GM21529 (cell line): Measurements from ENCODE around the gene XPO1.
"Not testable (repeated sequence)": the region's sequence is repeated elsewhere in the genome, so short reads cannot be mapped to it uniquely, and the experiment has no call there.

Source experiments
- ATAC-seq: cut with Tn5 transposase; IDR thresholded peaks from one replicate; pipeline ENCODE4 v1.9.1; 2021; ENCODE audit not compliant: unreplicated experiment

XPO1 gene, protein sequence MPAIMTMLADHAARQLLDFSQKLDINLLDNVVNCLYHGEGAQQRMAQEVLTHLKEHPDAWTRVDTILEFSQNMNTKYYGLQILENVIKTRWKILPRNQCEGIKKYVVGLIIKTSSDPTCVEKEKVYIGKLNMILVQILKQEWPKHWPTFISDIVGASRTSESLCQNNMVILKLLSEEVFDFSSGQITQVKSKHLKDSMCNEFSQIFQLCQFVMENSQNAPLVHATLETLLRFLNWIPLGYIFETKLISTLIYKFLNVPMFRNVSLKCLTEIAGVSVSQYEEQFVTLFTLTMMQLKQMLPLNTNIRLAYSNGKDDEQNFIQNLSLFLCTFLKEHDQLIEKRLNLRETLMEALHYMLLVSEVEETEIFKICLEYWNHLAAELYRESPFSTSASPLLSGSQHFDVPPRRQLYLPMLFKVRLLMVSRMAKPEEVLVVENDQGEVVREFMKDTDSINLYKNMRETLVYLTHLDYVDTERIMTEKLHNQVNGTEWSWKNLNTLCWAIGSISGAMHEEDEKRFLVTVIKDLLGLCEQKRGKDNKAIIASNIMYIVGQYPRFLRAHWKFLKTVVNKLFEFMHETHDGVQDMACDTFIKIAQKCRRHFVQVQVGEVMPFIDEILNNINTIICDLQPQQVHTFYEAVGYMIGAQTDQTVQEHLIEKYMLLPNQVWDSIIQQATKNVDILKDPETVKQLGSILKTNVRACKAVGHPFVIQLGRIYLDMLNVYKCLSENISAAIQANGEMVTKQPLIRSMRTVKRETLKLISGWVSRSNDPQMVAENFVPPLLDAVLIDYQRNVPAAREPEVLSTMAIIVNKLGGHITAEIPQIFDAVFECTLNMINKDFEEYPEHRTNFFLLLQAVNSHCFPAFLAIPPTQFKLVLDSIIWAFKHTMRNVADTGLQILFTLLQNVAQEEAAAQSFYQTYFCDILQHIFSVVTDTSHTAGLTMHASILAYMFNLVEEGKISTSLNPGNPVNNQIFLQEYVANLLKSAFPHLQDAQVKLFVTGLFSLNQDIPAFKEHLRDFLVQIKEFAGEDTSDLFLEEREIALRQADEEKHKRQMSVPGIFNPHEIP (N-terminal part only)

DNA sequence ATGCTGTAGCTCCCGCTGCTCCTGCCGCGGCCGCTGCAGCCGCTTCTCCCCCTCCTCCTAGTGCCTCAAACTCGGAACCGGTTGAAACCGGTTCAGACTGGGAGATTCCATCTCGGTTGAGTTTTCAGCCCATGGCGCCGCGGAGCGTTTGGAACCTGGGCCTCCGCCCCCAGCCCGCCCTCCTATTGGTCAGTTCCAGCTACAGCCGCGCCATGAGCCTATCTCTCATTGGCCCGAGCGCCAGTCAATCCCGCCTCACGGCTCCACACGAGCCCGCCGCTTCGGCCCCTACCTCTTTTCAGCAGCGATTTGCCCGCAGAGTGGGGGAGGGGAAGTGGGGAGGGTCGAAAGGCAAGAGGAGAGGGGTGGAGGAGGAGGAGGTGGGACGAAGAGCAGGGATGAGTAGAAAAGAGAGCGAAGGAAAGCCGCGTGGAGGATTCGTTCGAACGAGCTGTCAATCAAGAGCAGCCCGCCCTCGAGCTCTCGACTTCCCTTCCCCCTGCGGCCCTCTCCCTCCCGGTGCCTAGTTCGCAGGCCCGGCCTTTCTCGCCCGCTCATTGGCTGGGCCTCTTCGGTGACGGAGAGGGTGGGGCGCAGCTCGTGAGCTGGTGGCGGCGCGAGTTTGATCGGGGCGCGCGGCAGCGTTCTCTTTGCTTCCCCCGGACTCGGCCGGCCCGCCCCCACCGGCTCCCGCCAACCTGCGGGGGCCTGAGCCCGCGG is at the start of gene XPO1:
TSS of gene XPO1 (minus strand) at position 157 of the 720 bp plus-strand sequence. CDS start 4,459 bp downstream, outside the sequence.
- ATAC-seq = peak; percentile 81

DNA sequence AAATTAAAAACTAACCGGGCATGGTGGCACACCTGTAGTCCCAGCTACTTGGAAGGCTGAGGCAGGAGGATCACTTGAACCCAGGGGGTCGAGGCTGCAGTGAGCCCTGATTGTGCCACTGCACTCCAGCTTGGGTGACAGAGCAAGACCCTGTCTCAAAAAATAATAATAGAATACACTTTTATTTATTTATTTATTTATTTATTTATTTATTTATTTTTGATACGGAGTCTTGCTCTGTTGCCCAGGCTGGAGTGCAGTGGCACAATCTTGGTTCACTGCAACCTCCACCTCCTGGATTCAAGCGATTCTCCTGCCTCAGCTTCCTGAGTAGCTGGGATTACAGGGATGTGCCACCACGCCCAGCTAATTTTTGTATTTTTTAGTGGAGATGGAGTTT is 48.8 kb upstream of the XPO1 start:
- not testable (repeated sequence) for ATAC-seq

DNA sequence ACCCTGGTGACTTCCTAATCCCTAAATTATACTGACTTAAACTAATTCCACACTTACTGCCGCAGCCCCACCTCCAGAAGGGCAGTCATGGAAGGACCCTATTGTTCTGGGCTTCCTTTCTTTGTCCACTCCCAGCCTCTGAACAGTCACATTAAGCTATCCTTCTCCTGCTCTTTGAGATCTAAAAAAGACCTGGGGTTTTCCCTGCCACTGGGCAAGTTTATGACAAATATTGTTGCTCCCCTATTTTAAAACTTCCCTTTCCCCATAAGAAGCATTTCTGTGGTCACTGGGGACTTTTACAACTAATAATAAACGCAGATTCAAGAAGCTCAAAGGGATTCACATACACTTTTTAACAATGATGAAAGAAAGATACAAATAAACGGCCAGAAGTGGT is 47.2 kb upstream of the XPO1 start:
- no peak for ATAC-seq

DNA sequence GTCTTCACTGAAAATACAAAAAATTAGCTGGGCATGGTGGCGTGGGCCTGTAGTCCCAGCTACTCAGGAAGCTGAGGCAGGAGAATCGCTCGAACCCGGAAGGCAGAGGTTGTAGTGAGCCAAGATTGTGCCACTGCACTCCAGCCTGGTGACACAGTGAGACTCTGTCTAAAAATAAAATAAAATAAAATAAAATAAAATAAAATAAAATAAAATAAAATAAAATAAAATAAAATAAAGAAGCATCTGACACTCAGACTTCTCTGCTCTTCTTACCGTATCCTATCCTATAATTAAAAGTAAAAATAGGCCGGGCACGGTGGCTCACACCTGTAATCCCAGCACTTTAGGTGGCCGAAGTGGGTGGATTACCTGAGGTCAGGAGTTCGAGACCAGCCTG is 46.2 kb upstream of the XPO1 start:
- ATAC-seq = not testable (repeated sequence)

DNA sequence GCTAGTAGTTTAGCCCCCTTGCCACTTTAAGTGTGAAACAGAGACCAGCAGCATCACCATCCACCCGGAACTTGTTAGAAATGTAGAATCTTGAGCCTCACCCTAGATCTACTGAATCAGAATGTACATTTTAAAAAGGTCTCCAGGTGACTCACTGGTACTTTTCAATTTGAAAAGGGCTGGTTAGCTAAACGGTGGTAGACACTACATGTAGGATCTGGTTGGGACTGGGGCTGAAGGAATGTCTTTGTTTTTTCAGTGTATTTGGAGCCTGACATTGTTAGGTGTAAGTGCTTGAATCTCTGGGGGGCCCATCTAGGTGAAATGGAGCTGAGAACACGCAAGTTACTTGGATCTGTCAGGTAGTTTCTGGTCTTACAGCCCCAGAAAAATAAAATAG is 44.0 kb upstream of the XPO1 start:
- no peak for ATAC-seq

DNA sequence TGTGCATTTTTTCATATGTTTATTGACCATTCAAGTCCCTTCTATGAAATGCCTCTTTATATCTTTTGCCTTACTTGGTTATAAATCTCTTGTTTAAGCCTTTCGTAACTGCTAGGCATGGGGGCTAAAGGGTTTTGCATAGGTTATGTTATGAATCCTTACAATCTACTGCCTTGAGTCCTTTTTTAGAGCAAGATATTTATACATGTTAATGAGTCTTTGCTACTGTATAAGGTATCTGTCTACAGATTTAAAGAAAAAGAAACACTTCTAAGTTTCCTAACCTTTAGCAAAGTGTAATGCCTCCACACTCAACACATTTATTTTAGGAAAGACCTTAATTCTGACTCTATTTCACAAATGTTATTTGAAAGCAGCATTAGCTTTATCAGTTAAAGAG is 43.6 kb upstream of the XPO1 start:
- ATAC-seq = no peak

DNA sequence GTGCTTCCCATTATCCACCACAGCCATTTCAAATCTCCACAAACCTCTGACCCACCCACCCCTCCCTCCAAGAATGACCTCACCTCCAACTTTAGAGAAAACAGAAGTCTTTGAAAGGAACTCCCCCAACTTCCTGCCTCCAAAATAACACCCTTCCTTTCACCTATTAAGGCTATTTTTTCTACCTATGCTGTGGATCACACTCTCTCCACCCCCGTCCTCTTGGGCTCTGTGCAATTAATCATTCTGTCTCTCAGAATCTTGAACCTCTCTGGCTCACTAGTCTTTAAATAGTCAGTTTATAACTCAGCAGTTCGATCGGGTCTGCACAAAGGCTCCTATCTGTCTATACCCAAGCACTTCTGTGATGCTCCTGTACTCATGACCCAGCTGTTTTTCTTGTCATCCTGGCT is 37.3 kb upstream of the XPO1 start:
- no peak for ATAC-seq

DNA sequence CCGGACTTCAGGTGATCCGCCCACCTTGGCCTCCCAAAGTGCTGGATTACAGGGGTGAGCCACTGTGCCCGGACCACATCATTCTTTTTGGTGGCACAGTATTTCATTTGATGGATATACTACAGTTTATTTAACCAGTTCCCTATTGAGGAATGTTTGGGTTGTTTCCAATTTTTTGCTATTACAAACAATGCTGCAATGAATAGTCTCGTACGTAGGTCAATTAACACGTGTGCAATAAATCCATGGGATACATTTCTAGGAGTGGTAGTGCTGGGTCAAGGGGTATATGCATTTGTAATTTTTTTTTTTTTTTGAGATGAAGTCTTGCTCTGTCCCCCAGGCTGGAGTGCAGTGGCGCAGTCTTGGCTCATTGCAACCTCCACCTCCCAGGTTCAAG is 28.4 kb upstream of the XPO1 start:
- ATAC-seq = no peak

DNA sequence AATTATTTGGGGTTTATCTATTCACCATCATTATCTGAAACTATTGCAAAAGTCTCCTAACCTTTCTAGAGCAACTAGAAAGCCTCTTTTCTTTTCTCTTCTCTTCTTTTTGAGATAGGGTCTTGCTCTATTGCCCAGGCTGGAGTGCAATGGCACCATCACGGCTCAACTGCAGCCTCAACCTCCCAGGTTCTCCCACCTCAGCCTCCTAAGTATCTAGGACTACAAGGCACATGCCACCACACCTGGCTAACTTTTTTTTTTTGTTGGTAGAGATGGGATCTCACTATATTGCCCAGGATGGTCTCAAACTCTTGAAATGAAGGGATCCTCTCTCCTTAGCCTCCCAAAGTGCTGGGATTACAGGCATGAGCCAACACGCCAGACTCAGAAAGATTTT is 24.5 kb upstream of the XPO1 start:
- no peak for ATAC-seq

DNA sequence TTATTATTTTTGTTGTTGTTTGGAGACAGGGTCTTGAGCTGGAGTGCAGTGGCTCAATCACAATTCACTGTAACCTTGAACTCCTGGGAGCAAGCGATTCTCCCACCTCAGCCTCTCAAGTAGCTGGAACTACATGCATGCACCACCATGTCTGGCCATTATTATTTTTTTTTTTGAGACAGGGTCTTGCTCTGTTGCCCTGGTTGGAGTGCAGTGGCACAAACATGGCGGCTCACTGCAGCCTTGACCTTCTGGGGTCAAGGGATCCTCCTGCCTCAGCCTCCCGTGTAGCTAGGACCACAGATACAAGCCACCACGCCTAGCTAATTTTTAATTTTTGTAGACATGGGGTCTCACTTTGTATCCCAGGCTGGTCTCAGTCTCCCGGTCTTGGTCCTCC is 20.0 kb upstream of the XPO1 start:
- ATAC-seq = no peak

DNA sequence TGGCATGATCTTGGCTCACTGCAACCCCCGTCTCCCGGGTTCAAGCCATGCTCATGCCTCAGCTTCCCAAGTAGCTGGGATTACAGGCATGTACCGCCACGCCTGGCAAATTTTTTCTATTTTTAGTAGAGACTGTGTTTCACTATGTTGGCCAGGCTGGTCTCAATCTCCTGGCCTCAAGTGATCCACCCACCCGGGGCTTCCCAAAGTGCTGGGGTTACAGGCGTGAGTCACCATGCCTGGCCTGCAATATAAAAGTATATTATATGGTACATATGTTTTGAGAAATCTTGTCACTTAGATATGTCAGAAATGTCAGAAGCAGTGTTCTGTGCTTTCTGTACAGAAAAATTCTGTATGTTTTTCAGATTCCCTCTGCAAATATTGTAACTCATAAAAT is 19.2 kb upstream of the XPO1 start:
- ATAC-seq = no peak

DNA sequence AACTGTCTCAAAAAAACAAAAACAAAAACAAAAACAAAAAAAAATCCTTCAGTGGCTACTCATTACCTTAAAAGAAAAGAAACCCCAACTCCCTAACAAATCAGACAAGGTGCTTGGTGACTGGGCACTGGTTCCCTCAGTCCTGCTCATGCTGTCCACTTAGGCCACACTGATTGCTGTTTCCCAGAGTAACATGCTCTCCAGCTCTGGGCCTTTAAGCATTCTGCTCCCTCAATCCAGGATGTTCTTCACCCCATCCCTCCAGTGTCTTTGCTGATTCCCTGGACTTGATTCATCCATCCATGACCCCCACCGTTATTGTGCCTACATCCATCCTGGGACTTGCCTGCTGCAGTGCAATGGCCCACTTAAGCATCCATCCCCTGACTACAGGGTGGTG is 16.4 kb upstream of the XPO1 start:
- ATAC-seq = no peak

DNA sequence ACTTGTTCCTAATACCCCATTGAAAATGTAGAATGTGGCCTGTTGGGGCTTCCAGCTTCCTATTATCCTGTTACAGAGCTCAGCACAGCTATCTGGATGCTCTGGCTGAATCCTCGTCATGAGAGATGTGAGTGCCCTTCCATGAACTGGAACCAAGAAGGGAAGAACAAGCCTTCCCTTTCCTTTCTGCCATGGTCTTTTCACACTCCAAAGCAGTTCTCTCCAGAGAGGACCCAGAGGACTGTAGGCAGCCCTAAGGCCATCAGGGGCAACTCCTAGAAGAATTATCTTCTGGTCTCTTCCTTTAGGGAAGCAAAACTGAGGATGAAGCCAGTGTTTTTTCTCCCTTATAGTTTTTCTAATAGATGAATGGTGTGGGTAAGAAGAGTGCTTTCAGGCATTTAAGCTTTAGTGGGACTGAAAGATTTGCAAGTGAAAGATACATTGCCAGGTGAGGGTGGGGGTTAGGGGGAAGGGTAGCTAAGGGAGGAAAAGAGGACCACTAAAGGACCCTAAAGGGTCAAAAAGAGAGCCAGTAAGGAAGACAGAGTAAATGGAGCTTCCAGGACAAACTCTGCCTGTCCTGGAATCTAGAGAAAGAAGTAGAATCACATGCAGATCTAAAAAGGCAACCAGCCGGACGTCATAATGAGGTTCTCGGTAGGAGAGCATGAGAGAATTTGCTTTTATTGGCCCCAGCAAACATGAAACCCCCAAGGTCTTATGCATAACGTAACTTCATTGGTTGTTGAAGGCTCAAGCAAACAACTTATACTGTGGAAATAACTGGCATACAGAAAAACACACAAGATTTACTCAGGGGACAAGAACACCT is 12.4 kb upstream of the XPO1 start:
- ATAC-seq = no peak

DNA sequence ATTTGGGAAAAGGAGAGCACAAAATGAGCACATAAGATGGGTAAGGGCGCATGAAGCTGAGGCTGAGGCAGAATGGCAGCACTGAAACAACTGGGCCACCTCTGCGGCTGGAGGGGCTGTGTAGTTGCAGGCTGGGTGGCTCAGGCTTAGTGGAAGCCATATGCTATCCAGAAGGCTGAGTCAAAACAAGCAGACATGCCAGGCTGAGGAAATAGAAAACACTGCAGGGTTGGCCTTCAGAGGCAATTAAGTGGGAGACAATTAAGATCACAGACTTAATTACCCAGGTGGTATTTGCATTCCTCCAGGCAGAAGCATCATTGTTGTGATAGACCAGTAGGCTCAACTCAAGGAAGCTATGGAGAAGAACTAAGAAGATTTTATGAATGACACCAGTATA is 11.4 kb upstream of the XPO1 start:
- no peak for ATAC-seq

DNA sequence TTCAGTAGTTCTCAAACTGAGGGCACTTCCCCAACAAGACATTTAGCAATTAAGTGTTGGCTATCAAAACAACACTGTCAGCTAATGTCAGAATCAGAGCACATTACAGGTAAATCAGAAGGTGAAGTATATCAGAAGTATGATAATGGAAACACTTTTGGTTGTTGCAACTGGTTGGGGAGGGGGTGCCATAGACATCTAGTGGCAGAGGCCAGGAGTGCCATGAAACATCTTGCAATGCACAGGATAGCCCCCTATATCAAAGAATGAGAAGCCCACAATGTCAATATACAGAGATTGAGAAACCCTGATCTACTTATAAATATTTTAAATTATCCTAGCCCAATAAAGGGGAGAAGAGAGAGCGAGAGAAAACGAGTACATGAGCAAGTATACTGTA is 4.9 kb upstream of the XPO1 start:
- ATAC-seq = no peak

DNA sequence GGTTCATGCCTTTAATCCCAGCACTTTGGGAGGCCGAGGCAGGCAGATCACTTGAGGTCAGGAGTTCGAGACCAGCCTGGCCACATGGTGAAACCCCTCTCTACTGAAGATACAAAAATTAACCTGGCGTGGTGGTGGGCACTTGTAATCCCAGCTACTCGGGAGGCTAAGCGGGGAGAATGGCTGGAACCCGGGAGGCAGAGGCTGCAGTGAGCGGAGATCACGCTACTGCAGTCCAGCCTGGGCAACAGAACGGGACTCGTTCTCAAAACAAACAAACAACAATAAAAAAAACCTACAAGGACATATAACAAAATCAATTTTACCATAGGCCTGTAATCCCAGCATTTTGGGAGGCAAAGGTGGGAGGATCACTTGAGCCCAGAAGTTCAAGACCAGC is 2.0 kb upstream of the XPO1 start:
- ATAC-seq = not testable (repeated sequence)

DNA sequence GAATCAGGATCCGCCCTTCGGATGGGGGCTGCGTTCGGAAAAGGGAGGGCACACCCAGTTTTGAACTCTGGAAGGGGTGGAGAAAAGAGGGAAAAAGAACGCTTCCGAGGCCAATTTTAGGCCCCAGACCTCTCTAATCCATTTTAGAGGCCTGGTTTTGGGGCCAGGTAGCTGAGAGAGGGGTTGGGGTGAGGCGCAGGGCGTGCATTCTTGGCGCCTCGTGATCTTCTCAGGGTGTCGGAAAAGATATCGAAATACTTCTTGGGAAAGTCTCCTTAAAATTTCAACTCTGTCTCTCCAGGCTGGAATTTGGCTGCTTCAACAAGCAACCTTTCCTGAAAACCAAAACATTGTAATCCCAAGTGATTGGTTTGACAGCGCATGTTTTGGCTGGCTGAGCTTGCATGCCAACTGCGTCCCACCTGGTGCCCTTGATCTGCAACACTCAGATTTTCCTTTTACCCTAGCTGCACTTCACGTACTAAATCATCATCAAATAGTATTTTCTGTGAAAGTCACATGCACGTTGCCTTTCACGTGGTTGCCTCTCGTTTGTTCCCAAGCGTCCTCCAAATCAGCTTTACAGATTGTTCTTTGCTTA is 864 bp upstream of the XPO1 start:
- no peak for ATAC-seq

DNA sequence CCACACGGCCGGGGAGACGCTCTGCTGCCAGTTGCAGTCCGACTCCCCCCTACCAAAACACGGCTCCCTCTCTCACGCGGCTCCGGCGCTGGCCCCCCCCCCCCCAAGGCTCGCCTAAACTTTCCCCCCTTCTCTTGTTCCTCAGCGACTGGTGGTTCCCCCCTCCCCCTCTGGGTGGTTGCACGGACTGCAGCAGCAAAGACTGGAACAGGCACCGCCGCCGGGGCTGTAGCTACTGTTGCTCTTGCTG is 281 bp downstream of the XPO1 start:
- no peak for ATAC-seq

DNA sequence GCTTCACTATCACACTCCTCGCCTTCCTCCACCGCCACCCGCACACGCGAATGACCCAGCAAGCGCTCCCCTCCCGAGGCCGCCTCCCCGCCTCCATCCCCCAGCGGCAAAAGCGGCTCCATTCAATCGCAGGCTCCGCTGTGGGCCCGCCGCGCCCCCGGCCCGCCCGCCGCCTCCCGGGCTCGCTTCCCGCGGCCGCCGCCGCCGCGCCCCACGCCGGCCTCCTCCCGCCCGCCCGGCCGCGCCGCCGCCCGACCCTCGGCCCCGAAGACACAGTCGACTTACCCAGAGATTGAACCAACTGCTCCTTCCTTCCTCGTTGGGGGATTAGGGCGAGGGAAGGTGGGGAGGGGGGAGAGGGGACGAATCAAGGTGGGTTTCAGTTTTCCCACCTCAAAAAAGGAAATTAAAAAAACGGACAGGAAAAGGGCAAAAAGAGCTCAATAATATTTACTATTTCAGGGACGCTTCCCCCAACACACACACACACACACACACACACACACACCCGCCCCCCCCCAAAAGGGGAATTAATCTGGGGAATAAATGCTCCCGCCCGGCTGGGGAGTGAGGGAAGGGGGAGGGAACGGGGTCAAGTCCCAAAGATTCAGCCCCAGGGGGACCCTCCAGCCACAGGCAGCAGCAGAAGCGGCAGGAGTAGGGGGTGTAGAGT is 743 bp downstream of the XPO1 start:
- ATAC-seq = no peak
